Neural cell (in vitro differentiated cells): ENCODE results near the gene ELMO1. TPM values are rescaled to one million over a fixed set of nuclear protein-coding genes. Genes with fewer than 3 reads are reported as not detected.

Source experiments
- H2AFZ ChIP-seq: fragments of 200-600, 300-800 bp; sonication (generic), shearing (Covaris generic); 2 replicates; pipeline ENCODE4 v1.6.0; 2014; ENCODE audit warnings: low read depth, mild to moderate bottlenecking, antibody characterized with exemption, low read length, moderate library complexity
- H3F3A ChIP-seq: fragments of 200-600 bp; shearing (Covaris generic); 2 replicates; pipeline ENCODE4 v1.6.1; 2016; ENCODE audit warnings: mild to moderate bottlenecking, moderate library complexity, mixed read lengths, antibody characterized with exemption, low read length; ENCODE audit not compliant: insufficient read depth, poor library complexity, severe bottlenecking
- H3K27ac ChIP-seq: fragments of 200-600, 300-800 bp; sonication (generic), shearing (Covaris generic); 2 replicates; pipeline ENCODE4 v1.5.1; 2014; ENCODE audit warnings: mild to moderate bottlenecking, low read length, moderate library complexity
- H3K27me3 ChIP-seq: fragments of 300-800, 200-600 bp; sonication (generic), shearing (Covaris generic); 2 replicates; pipeline ENCODE4 v1.6.0; 2014; ENCODE audit warnings: mild to moderate bottlenecking, low read depth, low read length, moderate library complexity; ENCODE audit not compliant: insufficient read depth
- H3K36me3 ChIP-seq: fragments of 300-800, 200-600 bp; sonication (generic), shearing (Covaris generic); 2 replicates; pipeline ENCODE4 v1.5.1; 2014; ENCODE audit warnings: mild to moderate bottlenecking, antibody characterized with exemption, low read length, moderate library complexity; ENCODE audit not compliant: insufficient read depth
- H3K4me2 ChIP-seq: fragments of 300-800, 200-600 bp; sonication (generic), shearing (Covaris generic); 2 replicates; pipeline ENCODE4 v1.6.0; 2014; ENCODE audit warnings: mild to moderate bottlenecking, low read length
- H3K4me3 ChIP-seq: fragments of 300-800, 200-600 bp; sonication (generic), shearing (Covaris generic); 2 replicates; pipeline ENCODE4 v1.5.1; 2014; ENCODE audit warnings: mild to moderate bottlenecking, low read length, moderate library complexity
- H3K79me2 ChIP-seq: fragments of 200-600 bp; shearing (Covaris generic); replicated peaks from 2 replicates; pipeline ENCODE4 v1.6.0; 2014; ENCODE audit warnings: mild to moderate bottlenecking, low read length, moderate library complexity; ENCODE audit not compliant: insufficient read depth
- H3K9ac ChIP-seq: fragments of 300-800, 200-600 bp; sonication (generic), shearing (Covaris generic); 2 replicates; pipeline ENCODE4 v1.6.1; 2016; ENCODE audit warnings: mild to moderate bottlenecking, low read length, mixed read lengths
- H3K9me2 ChIP-seq: fragments of 200-600 bp; shearing (Covaris generic); 2 replicates; pipeline ENCODE4 v1.6.1; 2016; ENCODE audit warnings: mild to moderate bottlenecking, low read length, mixed read lengths; ENCODE audit not compliant: insufficient read depth
- H3K9me3 ChIP-seq: fragments of 200-600, 300-800 bp; sonication (generic), shearing (Covaris generic); 2 replicates; pipeline ENCODE4 v1.6.1; 2016; ENCODE audit warnings: mild to moderate bottlenecking, mixed run types, low read length, moderate library complexity, mixed read lengths
- H4K20me1 ChIP-seq: fragments of 200-600 bp; shearing (Covaris generic); 2 replicates; pipeline ENCODE4 v1.6.1; 2016; ENCODE audit warnings: mild to moderate bottlenecking, mixed run types; ENCODE audit not compliant: insufficient read depth
- CTCF ChIP-seq: fragments of 450-650 bp; IDR thresholded peaks from 2 replicates; pipeline ENCODE4 v1.5.1; 2014; ENCODE audit warnings: antibody characterized with exemption, mild to moderate bottlenecking, moderate library complexity; ENCODE audit not compliant: poor library complexity, severe bottlenecking
- EP300 ChIP-seq: fragments of 450-650 bp; conservative IDR thresholded peaks from 2 replicates; pipeline ENCODE4 v1.6.1; 2014; ENCODE audit warnings: antibody characterized with exemption, mild to moderate bottlenecking, moderate library complexity; ENCODE audit not compliant: poor library complexity, severe bottlenecking
- EZH2 ChIP-seq: fragments of 200-600, 300-800 bp; shearing (Covaris generic), sonication (generic); IDR thresholded peaks from 2 replicates; pipeline ENCODE4 v1.6.1; 2014; ENCODE audit warnings: antibody characterized with exemption, low read length, borderline replicate concordance, mild to moderate bottlenecking; ENCODE audit not compliant: insufficient read depth, poor library complexity, severe bottlenecking
- MXI1 ChIP-seq: fragments of 450-650 bp; conservative IDR thresholded peaks from 2 replicates; pipeline ENCODE4 v1.6.1; 2014; ENCODE audit warnings: antibody characterized with exemption, mild to moderate bottlenecking; ENCODE audit not compliant: poor library complexity, severe bottlenecking
- POLR2AphosphoS5 ChIP-seq: IDR thresholded peaks from 2 replicates; pipeline ENCODE4 v1.6.1; 2012
- RAD21 ChIP-seq: fragments of 450-650 bp; conservative IDR thresholded peaks from 2 replicates; pipeline ENCODE4 v1.6.1; 2014; ENCODE audit warnings: antibody characterized with exemption, mild to moderate bottlenecking, moderate library complexity
- REST ChIP-seq: IDR thresholded peaks from 2 replicates; pipeline ENCODE4 v1.6.1; 2012; ENCODE audit warnings: borderline replicate concordance
- SMC3 ChIP-seq: fragments of 450-650 bp; conservative IDR thresholded peaks from 2 replicates; pipeline ENCODE4 v1.6.1; 2014; ENCODE audit warnings: antibody characterized with exemption, mild to moderate bottlenecking, moderate library complexity; ENCODE audit not compliant: poor library complexity
- TAF1 ChIP-seq: IDR thresholded peaks from 2 replicates; pipeline ENCODE4 v1.6.1; 2012; ENCODE audit warnings: low read depth
- polyA plus RNA-seq: library from polyadenylated mRNA; depleted of rRNA; stranded (reverse); fragments of >200 nt; gene quantifications from 2 replicates; pipeline ENCODE4 v1.2.3, GENCODE V29; 2014

The ELMO1 gene
- polyA plus RNA-seq, 1 donor from 2014 or later, result 12.2 TPM

DNA sequence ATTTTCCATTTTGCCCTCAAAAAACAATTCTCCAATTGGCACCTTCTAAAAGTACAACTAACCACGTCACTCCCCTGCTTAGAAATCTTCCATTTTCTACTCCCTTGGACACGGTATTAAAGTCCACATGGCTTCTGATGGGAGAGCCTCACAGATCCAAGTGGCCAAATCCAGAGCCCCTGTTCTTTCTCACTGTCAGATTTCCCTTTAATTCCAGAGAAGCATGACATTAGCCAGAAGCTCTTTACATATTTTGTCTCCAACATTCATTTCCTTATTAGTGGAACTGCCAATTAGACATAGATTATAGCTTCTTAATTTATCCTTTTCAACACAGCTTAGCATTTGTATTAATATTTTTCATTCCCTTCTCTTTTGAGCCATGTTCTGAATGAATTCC lies 118.7 kb downstream of the ELMO1 start:
- TF ChIP-seq RAD21 (no peak), TAF1 (no peak), POLR2AphosphoS5 (no peak), MXI1 (no peak), SMC3 (no peak), EP300 (no peak)
- H3K36me3 ChIP-seq, result no peaks in the 10 kb centered on the region
- H3K79me2 ChIP-seq, result no peaks in the 10 kb centered on the region
- H3K27ac ChIP-seq, result no peak overlapping the region
- no peaks in the 10 kb centered on the region for H3K9me3 ChIP-seq
- no peak overlapping the region for H2AFZ ChIP-seq
- no peaks in the 10 kb centered on the region for H3K27me3 ChIP-seq
- H3K9ac ChIP-seq, result no peak overlapping the region
- no peaks in the 10 kb centered on the region for H3F3A ChIP-seq
- no peak overlapping the region for H3K4me2 ChIP-seq
- no peaks in the 10 kb centered on the region for H3K9me2 ChIP-seq
- no peaks in the 10 kb centered on the region for H4K20me1 ChIP-seq
- H3K4me3 ChIP-seq, result no peak overlapping the region

DNA sequence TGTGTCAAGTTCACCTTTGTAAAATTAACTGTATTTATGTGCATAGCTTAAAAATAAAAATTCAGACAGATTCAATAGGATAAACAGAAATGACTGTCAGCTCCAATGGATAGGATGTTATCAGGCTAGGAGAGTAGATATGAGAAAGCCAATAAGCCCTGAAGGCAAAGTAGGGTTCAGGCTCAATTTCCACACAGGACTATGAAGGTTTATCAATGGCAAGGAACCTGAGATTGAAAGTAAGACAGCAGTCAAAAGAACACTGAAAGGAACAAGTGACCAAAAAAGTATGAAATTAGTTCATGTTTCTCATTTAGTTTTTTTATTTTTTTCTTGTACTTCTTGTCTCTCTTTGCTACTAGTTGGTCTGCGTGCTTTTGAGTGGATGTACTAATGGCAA lies 121.4 kb downstream of the ELMO1 start:
- Histone ChIP-seq H3F3A (no peaks in the 10 kb centered on the region), H3K36me3 (no peaks in the 10 kb centered on the region), H3K27me3 (no peaks in the 10 kb centered on the region), H3K27ac (no peak overlapping the region), H3K9me3 (no peaks in the 10 kb centered on the region), H4K20me1 (no peaks in the 10 kb centered on the region), H3K4me2 (no peak overlapping the region), H3K79me2 (no peaks in the 10 kb centered on the region), H3K9me2 (no peaks in the 10 kb centered on the region), H2AFZ (no peak overlapping the region), H3K4me3 (no peak overlapping the region), H3K9ac (no peak overlapping the region)
- TF ChIP-seq EP300 (no peak), CTCF (no peak), REST (no peak), TAF1 (no peak), MXI1 (no peak), SMC3 (no peak), EZH2 (no peak), RAD21 (no peak), POLR2AphosphoS5 (no peak)

DNA sequence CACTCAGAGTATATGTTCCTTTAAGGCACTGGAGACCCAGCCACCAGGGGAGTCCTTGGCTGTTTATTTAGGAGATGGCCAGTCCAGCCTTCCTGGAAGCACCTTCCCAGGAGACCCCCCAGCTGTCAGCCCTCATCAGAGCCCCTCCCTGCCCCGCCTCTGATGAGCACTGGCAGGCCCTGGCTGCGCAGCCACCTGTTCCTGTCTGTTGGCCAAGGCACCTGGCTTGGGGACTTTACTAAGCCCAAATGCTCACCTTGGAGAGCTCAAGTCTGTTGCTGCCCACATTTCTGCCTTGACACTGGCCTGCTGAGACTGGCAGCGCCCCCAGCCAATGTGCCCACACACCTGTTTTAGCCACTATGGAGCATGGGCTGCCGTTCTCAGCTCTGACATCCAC lies 124.7 kb downstream of the ELMO1 start:
- Histone ChIP-seq H3F3A (no peaks in the 10 kb centered on the region), H3K9ac (no peak overlapping the region), H3K4me3 (no peak overlapping the region), H3K27ac (no peak overlapping the region), H3K9me2 (no peaks in the 10 kb centered on the region), H3K4me2 (no peak overlapping the region), H3K27me3 (no peaks in the 10 kb centered on the region), H3K36me3 (no peaks in the 10 kb centered on the region), H4K20me1 (no peaks in the 10 kb centered on the region), H3K9me3 (no peaks in the 10 kb centered on the region), H3K79me2 (no peaks in the 10 kb centered on the region), H2AFZ (no peak overlapping the region)
- TF ChIP-seq RAD21 (no peak), CTCF (no peak), TAF1 (no peak), MXI1 (no peak), SMC3 (no peak), EZH2 (no peak), EP300 (no peak), POLR2AphosphoS5 (no peak), REST (no peak)
